ENCODE results near the gene RABGAP1L.
"Not testable (repeated sequence)": the region's sequence is repeated elsewhere in the genome, so short reads cannot be mapped to it uniquely, and the experiment has no call there.

The RABGAP1L gene

GRCh38 chr1:174837386-174837785 is 678.1 kb downstream of the RABGAP1L start:
- no peak for DNase-seq

GRCh38 chr1:174839211-174839610 is 679.9 kb downstream of the RABGAP1L start:
- DNase-seq, result no peak

GRCh38 chr1:174841747-174842146 is 682.4 kb downstream of the RABGAP1L start:
- DNase-seq, result peak; percentile 7

- not testable (repeated sequence) for DNase-seq
Measured at GRCh38 chr1:174848593-174849560, 689.6 kb downstream of the RABGAP1L start.

GRCh38 chr1:174850726-174851125 is 691.4 kb downstream of the RABGAP1L start:
- no peak for DNase-seq

GRCh38 chr1:174858301-174858700 is 699.0 kb downstream of the RABGAP1L start:
- DNase-seq, result no peak

- no peak for DNase-seq
Measured at GRCh38 chr1:174870319-174870718, 711.0 kb downstream of the RABGAP1L start.

- DNase-seq, result no peak
Measured at GRCh38 chr1:174871886-174872285, 712.6 kb downstream of the RABGAP1L start.

GRCh38 chr1:174872615-174873058 is 713.3 kb downstream of the RABGAP1L start:
- DNase-seq, result no peak

GRCh38 chr1:174874331-174875053 is 715.2 kb downstream of the RABGAP1L start:
- DNase-seq, result peak; percentile 13

- DNase-seq, result peak; percentile 47
Measured at GRCh38 chr1:174875306-174875705, 716.0 kb downstream of the RABGAP1L start.

- DNase-seq, result no peak
Measured at GRCh38 chr1:174877208-174877673, 717.9 kb downstream of the RABGAP1L start.

GRCh38 chr1:174880171-174880570 is 720.9 kb downstream of the RABGAP1L start:
- DNase-seq, result no peak

- peak; percentile 29 for DNase-seq
Measured at GRCh38 chr1:174883409-174883808, 724.1 kb downstream of the RABGAP1L start.

GRCh38 chr1:174884038-174884437 is 724.7 kb downstream of the RABGAP1L start:
- DNase-seq, result no peak

- DNase-seq, result no peak
Measured at GRCh38 chr1:174884566-174884965, 725.2 kb downstream of the RABGAP1L start.

GRCh38 chr1:174890024-174890423 is 730.7 kb downstream of the RABGAP1L start:
- DNase-seq, result no peak

- no peak for DNase-seq
Measured at GRCh38 chr1:174892016-174892415, 732.7 kb downstream of the RABGAP1L start.

- no peak for DNase-seq
Measured at GRCh38 chr1:174894117-174894762, 734.9 kb downstream of the RABGAP1L start.

GRCh38 chr1:174895610-174896009 is 736.3 kb downstream of the RABGAP1L start:
- DNase-seq, result not testable (repeated sequence)

- no peak for DNase-seq
Measured at GRCh38 chr1:174898102-174898797, 738.9 kb downstream of the RABGAP1L start.

- no peak for DNase-seq
Measured at GRCh38 chr1:174900317-174900716, 741.0 kb downstream of the RABGAP1L start.
